NK-92 (cell line): ENCODE data around the gene NCBP3.
A peak's percentile ranks its signal among the peaks of the same experiment; 100 is the strongest.

ENCODE experiments used
- DNase-seq: peaks from one replicate; lab custom pipeline; 2025; ENCODE audit not compliant: unreplicated experiment; lab: John Stamatoyannopoulos, UW

NCBP3 gene

GRCh38 chr17:3812771-3813170 lies 33.3 kb downstream of the NCBP3 start:
- DNase-seq: no peak

- DNase-seq: no peak
These were observed 33.8 kb downstream of the NCBP3 start for GRCh38 chr17:3812284-3812683.

GRCh38 chr17:3810019-3810418 lies 36.0 kb downstream of the NCBP3 start:
- no peak for DNase-seq

- DNase-seq: no peak
These were observed 36.9 kb downstream of the NCBP3 start for GRCh38 chr17:3809135-3809534.

GRCh38 chr17:3808701-3809100 lies 37.3 kb downstream of the NCBP3 start:
- no peak for DNase-seq

GRCh38 chr17:3805581-3805980 lies 40.5 kb downstream of the NCBP3 start:
- DNase-seq: no peak

GRCh38 chr17:3804503-3804931 lies 41.5 kb downstream of the NCBP3 start:
- no peak for DNase-seq

GRCh38 chr17:3803308-3803640 lies 42.8 kb downstream of the NCBP3 start:
- DNase-seq: no peak

- DNase-seq: no peak
These were observed 43.4 kb downstream of the NCBP3 start for GRCh38 chr17:3802461-3803307.

GRCh38 chr17:3801792-3802191 lies 44.3 kb downstream of the NCBP3 start:
- DNase-seq: no peak

- no peak for DNase-seq
These were observed 44.7 kb downstream of the NCBP3 start for GRCh38 chr17:3801347-3801746.

- DNase-seq: no peak
These were observed 45.4 kb downstream of the NCBP3 start, which contains the start of gene ITGAE for GRCh38 chr17:3800362-3801271. Gene ITGAE (minus strand): TSS chr17:3801188. CDS start chr17:3801144, 44 bp downstream.

GRCh38 chr17:3799181-3799945 lies 46.7 kb downstream of the NCBP3 start:
- DNase-seq: no peak

- DNase-seq: no peak
These were observed 47.5 kb downstream of the NCBP3 start for GRCh38 chr17:3798273-3799180.

GRCh38 chr17:3796822-3797170 lies 49.2 kb downstream of the NCBP3 start:
- DNase-seq: no peak

- peak; percentile 24 for DNase-seq
These were observed 49.8 kb downstream of the NCBP3 start for GRCh38 chr17:3796110-3796821.

- no peak for DNase-seq
These were observed 50.5 kb downstream of the NCBP3 start for GRCh38 chr17:3795390-3796102.

- no peak for DNase-seq
These were observed 51.3 kb downstream of the NCBP3 start for GRCh38 chr17:3794557-3795389.
